Omental fat pad (tissue), 4 donors: ENCODE data around the gene RPL32. TPM values are rescaled to one million over a fixed set of nuclear protein-coding genes. Genes with fewer than 3 reads are reported as not detected.

Experiments
- ATAC-seq: fragments of 150-250 bp; one replicate; pipeline ENCODE4 v1.9.1; 2016; ENCODE audit warnings: mild to moderate bottlenecking, moderate library complexity; ENCODE audit not compliant: low FRiP score
- DNase-seq: peaks from one replicate; pipeline ENCODE4 v3.0.0-alpha.2; 2019; ENCODE audit warnings: low spot score
- CTCF ChIP-seq, 3 donors: fragments of 450-650 bp; IDR thresholded peaks; one replicate each; pipeline ENCODE4 v1.5.1; 2016 to 2017; ENCODE audit warnings: antibody characterized with exemption in 3 of 3, mild to moderate bottlenecking in 3 of 3, moderate library complexity in 2 of 3
- total RNA-seq, 4 donors: library from RNA; depleted of rRNA; stranded (reverse); fragments of >200 nt; gene quantifications; one replicate each; pipeline ENCODE4 v1.1.0, GENCODE V29; 2016

The RPL32 gene
- total RNA-seq, 4 donors from 2014 or later, result 796 to 1,017 (median 855) TPM

GRCh38 chr3:12829886-12830784 lies 11.2 kb downstream of the RPL32 start:
- DNase-seq (no peak), ATAC-seq (no peak)
- no peak for TF ChIP-seq CTCF (IDR thresholded peaks at IDR 0.05)

GRCh38 chr3:12829404-12829803 lies 12.0 kb downstream of the RPL32 start:
- ATAC-seq (no peak), DNase-seq (no peak)
- TF ChIP-seq CTCF (IDR thresholded peaks at IDR 0.05), result no peak

GRCh38 chr3:12828751-12829150 lies 12.6 kb downstream of the RPL32 start:
- no peak for ATAC-seq
- TF ChIP-seq CTCF (IDR thresholded peaks at IDR 0.05), result no peak
- DNase-seq, result no peak

GRCh38 chr3:12825156-12825555 lies 16.2 kb downstream of the RPL32 start:
- TF ChIP-seq CTCF (IDR thresholded peaks at IDR 0.05), result no peak
- ATAC-seq, result no peak
- no peak for DNase-seq

GRCh38 chr3:12824299-12824698 lies 17.1 kb downstream of the RPL32 start:
- ATAC-seq (no peak), DNase-seq (no peak)
- TF ChIP-seq CTCF (IDR thresholded peaks at IDR 0.05), result no peak

GRCh38 chr3:12822725-12823373 lies 18.5 kb downstream of the RPL32 start:
- no peak for TF ChIP-seq CTCF (IDR thresholded peaks at IDR 0.05)
- no peak for ATAC-seq
- no peak for DNase-seq
